D721Med (cell line): ENCODE data around the gene PSMD13.
"Not testable (repeated sequence)": the region's sequence is repeated elsewhere in the genome, so short reads cannot be mapped to it uniquely, and the experiment has no call there.

Experiments
- DNase-seq: peaks from one replicate; pipeline ENCODE4 v3.0.0; 2011; ENCODE audit warnings: low spot score; ENCODE audit not compliant: insufficient read length
- FAIRE-seq: peaks from 2 replicates; lab custom pipeline; 2011; peaks lifted over from hg19 to GRCh38; lab: Jason Lieb, UNC
- TF ChIP-seq, protein P1 (sequence below): IDR thresholded peaks from 2 replicates; pipeline ENCODE4 v1.5.1; 2012; ENCODE audit warnings: mild to moderate bottlenecking, control low read depth; ENCODE audit not compliant: insufficient read depth; ENCODE audit errors: missing control alignments

PSMD13 gene

DNA sequence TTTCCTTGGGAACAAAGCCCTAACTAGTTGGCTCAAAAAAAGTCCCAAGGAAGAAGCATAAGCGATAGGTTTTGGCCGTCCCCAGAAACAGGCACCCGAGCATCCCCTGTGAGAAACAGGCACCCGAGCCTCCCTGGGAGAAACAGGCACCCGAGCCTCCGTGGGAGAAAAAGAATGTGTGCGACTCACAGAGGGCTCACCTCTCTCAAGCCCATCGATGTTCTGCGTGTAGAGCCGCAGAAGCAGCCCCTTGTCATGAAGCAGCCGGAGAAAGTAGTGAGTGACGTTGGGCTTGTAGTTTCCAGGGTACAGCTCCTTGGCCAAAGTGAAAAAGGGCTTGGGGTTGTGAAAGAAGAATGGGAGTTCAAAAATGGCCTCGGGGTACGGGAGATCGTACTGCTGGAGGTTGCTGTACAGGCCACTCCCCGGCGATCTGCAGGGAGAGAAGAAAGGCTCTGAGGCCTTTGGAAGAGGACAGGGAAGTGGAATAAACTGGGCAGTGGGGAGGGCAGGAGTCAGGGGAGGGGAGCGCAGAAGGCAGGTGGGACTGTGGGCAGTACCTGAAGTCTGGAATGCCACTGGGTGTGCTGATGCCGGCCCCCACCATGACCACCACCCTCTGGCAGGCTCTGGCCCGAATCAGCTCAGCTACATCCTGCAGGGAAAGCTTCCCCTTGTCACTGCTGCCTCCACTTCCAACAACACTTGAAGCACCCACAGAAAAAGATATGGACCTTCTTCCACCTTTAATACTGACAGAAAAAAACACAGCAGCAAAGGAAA, 3.8 kb upstream of the PSMD13 start:
- DNase-seq (no peak), FAIRE-seq (no peak)
- TF ChIP-seq, protein P1, sequence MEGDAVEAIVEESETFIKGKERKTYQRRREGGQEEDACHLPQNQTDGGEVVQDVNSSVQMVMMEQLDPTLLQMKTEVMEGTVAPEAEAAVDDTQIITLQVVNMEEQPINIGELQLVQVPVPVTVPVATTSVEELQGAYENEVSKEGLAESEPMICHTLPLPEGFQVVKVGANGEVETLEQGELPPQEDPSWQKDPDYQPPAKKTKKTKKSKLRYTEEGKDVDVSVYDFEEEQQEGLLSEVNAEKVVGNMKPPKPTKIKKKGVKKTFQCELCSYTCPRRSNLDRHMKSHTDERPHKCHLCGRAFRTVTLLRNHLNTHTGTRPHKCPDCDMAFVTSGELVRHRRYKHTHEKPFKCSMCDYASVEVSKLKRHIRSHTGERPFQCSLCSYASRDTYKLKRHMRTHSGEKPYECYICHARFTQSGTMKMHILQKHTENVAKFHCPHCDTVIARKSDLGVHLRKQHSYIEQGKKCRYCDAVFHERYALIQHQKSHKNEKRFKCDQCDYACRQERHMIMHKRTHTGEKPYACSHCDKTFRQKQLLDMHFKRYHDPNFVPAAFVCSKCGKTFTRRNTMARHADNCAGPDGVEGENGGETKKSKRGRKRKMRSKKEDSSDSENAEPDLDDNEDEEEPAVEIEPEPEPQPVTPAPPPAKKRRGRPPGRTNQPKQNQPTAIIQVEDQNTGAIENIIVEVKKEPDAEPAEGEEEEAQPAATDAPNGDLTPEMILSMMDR, result no peak

DNA sequence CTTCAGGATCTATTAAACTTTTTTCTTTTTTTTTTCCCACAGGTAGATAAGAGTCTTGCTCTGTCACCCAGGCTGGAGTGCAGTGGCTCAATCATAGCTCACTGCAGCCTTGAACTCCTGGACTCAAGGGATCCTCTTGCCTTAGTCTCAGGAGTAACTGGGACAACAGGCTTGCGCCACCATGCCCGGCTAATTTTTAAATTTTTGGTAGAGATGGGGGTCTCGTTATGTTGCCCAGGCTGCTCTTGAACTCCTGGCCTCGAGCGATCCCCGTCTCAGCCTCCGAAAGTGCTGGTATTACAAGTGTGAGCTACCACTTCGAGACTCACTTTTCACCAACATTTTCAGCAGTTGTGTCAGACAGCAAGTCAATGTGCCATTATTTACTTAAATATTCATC, 1.6 kb upstream of the PSMD13 start:
- TF ChIP-seq, protein P1, result no peak
- FAIRE-seq, result no peak
- no peak for DNase-seq

DNA sequence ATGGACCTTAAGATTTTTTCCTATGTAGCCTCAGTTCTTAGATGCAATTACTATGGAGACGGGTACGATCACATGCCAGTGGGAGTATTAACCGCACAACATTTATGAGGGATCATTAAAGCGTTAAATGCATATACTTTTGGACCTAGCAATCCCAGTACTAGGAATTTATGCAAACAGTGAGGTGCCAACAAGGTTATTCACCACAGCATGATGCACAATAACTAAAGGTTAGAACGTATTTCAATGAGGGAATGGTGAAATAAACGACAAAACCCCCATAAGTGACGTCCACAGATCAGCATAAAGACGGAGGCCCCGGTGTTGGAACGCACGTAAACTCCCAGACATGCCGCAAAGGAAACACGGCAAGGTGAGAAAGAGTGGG, 1.2 kb upstream of the PSMD13 start:
- DNase-seq (no peak), FAIRE-seq (no peak)
- TF ChIP-seq, protein P1, result no peak

- FAIRE-seq (no peak), DNase-seq (peak; percentile 48)
- TF ChIP-seq, protein P1, result no peak
These were observed 591 bp upstream of the PSMD13 start, which contains the start of gene SIRT3 for GRCh38 chr11:235997-236773. Gene SIRT3, minus strand, starts transcription at chr11:236342. Its CDS starts 14 bp downstream, at chr11:236328.

DNA sequence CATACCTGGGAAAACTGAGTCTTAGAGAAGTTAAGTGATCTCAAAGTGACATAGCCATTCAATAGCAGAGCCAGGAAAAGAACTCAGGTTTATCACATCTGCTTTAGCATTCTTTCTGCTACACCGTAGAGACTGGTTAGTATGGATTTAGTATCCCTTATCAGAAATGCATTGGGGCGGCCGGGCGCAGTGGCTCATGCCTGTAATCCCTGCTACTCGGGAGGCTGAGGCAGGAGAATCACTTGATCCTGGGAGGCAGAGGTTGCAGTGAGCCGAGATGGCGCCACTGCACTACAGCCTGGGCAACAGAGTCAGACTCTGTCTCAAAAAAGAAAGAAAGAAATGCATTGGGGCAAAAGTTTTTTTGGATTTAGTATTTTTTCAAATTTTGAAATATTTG, 1.6 kb downstream of the PSMD13 start:
- FAIRE-seq, DNase-seq: not testable (repeated sequence)

GRCh38 chr11:240315-240714, 3.5 kb downstream of the PSMD13 start:
- TF ChIP-seq, protein P1, result no peak
- FAIRE-seq, result no peak
- DNase-seq, result no peak

GRCh38 chr11:241634-242033, 4.9 kb downstream of the PSMD13 start:
- TF ChIP-seq, protein P1, result no peak
- FAIRE-seq (no peak), DNase-seq (no peak)
